GM18861 (cell line): ENCODE results near the gene MIPEP.
A peak's percentile ranks its signal among the peaks of the same experiment; 100 is the strongest.
"Not testable (repeated sequence)": the region's sequence is repeated elsewhere in the genome, so short reads cannot be mapped to it uniquely, and the experiment has no call there.

ENCODE experiments used
- ATAC-seq: cut with Tn5 transposase; IDR thresholded peaks from one replicate; pipeline ENCODE4 v1.9.1; 2021; ENCODE audit not compliant: unreplicated experiment

MIPEP gene

GRCh38 chr13:23751195-23751594 lies 138.0 kb downstream of the MIPEP start:
- ATAC-seq, result peak; percentile 64

- no peak for ATAC-seq
Observed at GRCh38 chr13:23750383-23751121, 138.6 kb downstream of the MIPEP start.

- no peak for ATAC-seq
Observed at GRCh38 chr13:23749288-23749873, 139.8 kb downstream of the MIPEP start.

GRCh38 chr13:23748109-23748990 lies 140.8 kb downstream of the MIPEP start:
- ATAC-seq, result no peak

GRCh38 chr13:23746141-23746540 lies 143.1 kb downstream of the MIPEP start:
- not testable (repeated sequence) for ATAC-seq

GRCh38 chr13:23744315-23744714 lies 144.9 kb downstream of the MIPEP start:
- no peak for ATAC-seq

GRCh38 chr13:23743278-23744076 lies 145.7 kb downstream of the MIPEP start:
- ATAC-seq, result no peak

GRCh38 chr13:23741879-23742510 lies 147.2 kb downstream of the MIPEP start:
- no peak for ATAC-seq

- no peak for ATAC-seq
Observed at GRCh38 chr13:23740002-23740401, 149.2 kb downstream of the MIPEP start.

- ATAC-seq, result no peak
Observed at GRCh38 chr13:23739596-23739995, 149.6 kb downstream of the MIPEP start.

- no peak for ATAC-seq
Observed at GRCh38 chr13:23736541-23736940, 152.7 kb downstream of the MIPEP start.

- ATAC-seq, result no peak
Observed at GRCh38 chr13:23735329-23735728, 153.9 kb downstream of the MIPEP start.

GRCh38 chr13:23731709-23732108 lies 157.5 kb downstream of the MIPEP start:
- no peak for ATAC-seq

GRCh38 chr13:23730251-23730650 lies 158.9 kb downstream of the MIPEP start:
- no peak for ATAC-seq

- no peak for ATAC-seq
Observed at GRCh38 chr13:23729531-23729930, 159.7 kb downstream of the MIPEP start.

- no peak for ATAC-seq
Observed at GRCh38 chr13:23728807-23729206, 160.4 kb downstream of the MIPEP start.

- no peak for ATAC-seq
Observed at GRCh38 chr13:23725922-23726321, 163.3 kb downstream of the MIPEP start.

GRCh38 chr13:23724196-23724970 lies 164.8 kb downstream of the MIPEP start:
- ATAC-seq, result no peak

- no peak for ATAC-seq
Observed at GRCh38 chr13:23723471-23723870, 165.7 kb downstream of the MIPEP start.
